Esophagus squamous epithelium (tissue), 5 donors: Measurements from ENCODE around the gene QSER1. TPM values are rescaled to one million over a fixed set of nuclear protein-coding genes. Genes with fewer than 3 reads are reported as not detected.

Source experiments
- DNase-seq: peaks from one replicate; lab custom pipeline; 2025; lab: John Stamatoyannopoulos, UW
- H3K27ac ChIP-seq, 4 donors: fragments of 200-600 bp; sonication (generic); one replicate each; pipeline ENCODE4 v1.5.1; 2016 to 2019; ENCODE audit warnings: mild to moderate bottlenecking in 1 of 4
- H3K27me3 ChIP-seq, 4 donors: fragments of 200-600 bp; sonication (generic); 1 replicate in 3 of 4; 2 replicates in 1 of 4; pipeline versions ENCODE4 v1.5.1 to v1.6.0; 2017 to 2021; ENCODE audit warnings: antibody characterized with exemption in 1 of 4
- H3K36me3 ChIP-seq, 3 donors: fragments of 200-600 bp; sonication (generic); one replicate each; pipeline ENCODE4 v1.5.1; 2016 to 2019
- H3K4me1 ChIP-seq, 3 donors: fragments of 200-600 bp; sonication (generic); one replicate each; pipeline ENCODE4 v1.5.1; 2017 to 2019
- H3K4me3 ChIP-seq, 4 donors: fragments of 200-600 bp; sonication (generic); 1 replicate in 3 of 4; 2 replicates in 1 of 4; pipeline ENCODE4 v1.5.1; 2016 to 2019; ENCODE audit warnings: mild to moderate bottlenecking in 2 of 4, moderate library complexity in 1 of 4
- H3K9me3 ChIP-seq, 3 donors: fragments of 200-600 bp; sonication (generic); one replicate each; pipeline ENCODE4 v1.5.1; 2016 to 2019
- CTCF ChIP-seq, 6 experiments: fragments of 450-650 bp in 4 of 6; fragments of 200-600 bp in 2 of 6; sonication (generic) in 2 of 6; IDR thresholded peaks; one replicate each; pipeline ENCODE4 v1.5.1; 2016 to 2019; ENCODE audit warnings: antibody characterized with exemption in 6 of 6, mild to moderate bottlenecking in 4 of 6, moderate library complexity in 4 of 6
- POLR2A ChIP-seq, 4 donors: fragments of 450-650 bp; IDR thresholded peaks; one replicate each; pipeline ENCODE4 v1.6.1; 2017; ENCODE audit warnings: antibody characterized with exemption in 4 of 4, mild to moderate bottlenecking in 4 of 4, moderate library complexity in 3 of 4
- WGBS, 2 donors: methylation state at CpG; one replicate each; pipeline ENCODE4 v1.1.5; 2018; 5-methylcytosine and 5-hydroxymethylcytosine counted together
- intact Hi-C: fragments of 100-400 bp; cut with DNase I; formaldehyde crosslinking; loops from one replicate; pipeline ENCODE4 v1.15.0; 2022
- total RNA-seq, 4 donors: library from RNA; depleted of rRNA; stranded (reverse); fragments of >200 nt; gene quantifications; one replicate each; pipeline ENCODE4 v1.1.0, GENCODE V29; 2016
- donor health status: DM: yes; HTN: yes; CAD: no.

QSER1 gene
- total RNA-seq, 4 donors from 2014 or later, result 26.7 to 43.5 (median 33.3) TPM

GRCh38 chr11:32987851-32988250 is 95.2 kb downstream of the QSER1 start:
- Histone ChIP-seq H3K4me1 (no peaks in the 10 kb centered on the region), H3K27ac (no peak overlapping the region), H3K27me3 (no peaks in the 10 kb centered on the region), H3K9me3 (peaks cover 0 to 4% (median 0%) of the 10 kb centered on the region in 3 donors), H3K36me3 (no peaks in the 10 kb centered on the region), H3K4me3 (no peak overlapping the region)
- intact Hi-C loops, result no loop called here
- no peak for TF ChIP-seq POLR2A (IDR thresholded peaks at IDR 0.05)
- TF ChIP-seq CTCF (IDR thresholded peaks at IDR 0.05), result no peak
- no peak for DNase-seq
- 68 to 85% methylated on average over 6 of the region's 8 CpGs for WGBS, 2 donors

DNA sequence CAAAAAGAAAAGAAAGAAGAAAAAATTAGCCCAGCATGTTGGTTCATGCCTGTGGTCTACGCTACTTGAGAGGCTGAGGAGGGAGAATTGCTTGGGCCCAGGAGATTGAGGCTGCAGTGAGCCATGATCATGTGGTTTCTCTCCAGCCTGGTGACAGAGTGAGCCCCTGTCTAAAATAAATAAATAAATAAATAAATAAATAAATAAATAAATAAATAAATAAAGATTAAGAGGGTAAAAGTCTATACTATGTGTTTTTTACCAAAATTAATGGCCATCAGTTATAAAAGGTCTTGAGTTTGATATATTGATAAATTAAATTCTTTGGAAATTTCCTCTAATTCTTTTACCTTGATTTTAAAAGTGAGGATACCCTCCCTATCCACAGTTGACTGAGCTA is 97.9 kb downstream of the QSER1 start:
- Histone ChIP-seq H3K9me3 (peaks cover 0 to 4% (median 0%) of the 10 kb centered on the region in 3 donors), H3K4me3 (no peak overlapping the region), H3K36me3 (no peaks in the 10 kb centered on the region), H3K27ac (no peak overlapping the region), H3K4me1 (no peaks in the 10 kb centered on the region), H3K27me3 (no peaks in the 10 kb centered on the region)
- TF ChIP-seq CTCF (IDR thresholded peaks at IDR 0.05) (no peak), POLR2A (IDR thresholded peaks at IDR 0.05) (no peak)
- DNase-seq, result no peak
- intact Hi-C loops, result no loop called here
- WGBS, 2 donors, result 0 to 73% methylated on average over 1 of the region's 1 CpG

GRCh38 chr11:32991427-32991826 is 98.8 kb downstream of the QSER1 start:
- Histone ChIP-seq H3K27ac (no peak overlapping the region), H3K9me3 (peaks cover 0 to 4% (median 0%) of the 10 kb centered on the region in 3 donors), H3K4me3 (no peak overlapping the region), H3K36me3 (no peaks in the 10 kb centered on the region), H3K27me3 (no peaks in the 10 kb centered on the region), H3K4me1 (no peaks in the 10 kb centered on the region)
- TF ChIP-seq CTCF (IDR thresholded peaks at IDR 0.05) (no peak), POLR2A (IDR thresholded peaks at IDR 0.05) (no peak)
- intact Hi-C loops, result no loop called here
- 83 to 91% methylated on average over 3 of the region's 3 CpGs for WGBS, 2 donors
- DNase-seq, result no peak

- Histone ChIP-seq H3K4me3 (no peak overlapping the region), H3K36me3 (no peaks in the 10 kb centered on the region), H3K27ac (no peak overlapping the region), H3K27me3 (no peaks in the 10 kb centered on the region), H3K9me3 (peaks cover 0 to 4% (median 0%) of the 10 kb centered on the region in 3 donors), H3K4me1 (no peaks in the 10 kb centered on the region)
- DNase-seq, result no peak
- intact Hi-C loops, result no loop called here
- TF ChIP-seq POLR2A (IDR thresholded peaks at IDR 0.05) (no peak), CTCF (IDR thresholded peaks at IDR 0.05) (no peak)
These were observed 99.3 kb downstream of the QSER1 start for GRCh38 chr11:32991898-32992297.

- no peak for DNase-seq
- Histone ChIP-seq H3K27ac (no peak overlapping the region), H3K27me3 (no peaks in the 10 kb centered on the region), H3K9me3 (no peaks in the 10 kb centered on the region), H3K36me3 (no peaks in the 10 kb centered on the region), H3K4me1 (peaks cover 0 to 3% (median 0%) of the 10 kb centered on the region in 3 donors), H3K4me3 (no peak overlapping the region)
- TF ChIP-seq POLR2A (IDR thresholded peaks at IDR 0.05), result no peak
- TF ChIP-seq CTCF (IDR thresholded peaks at IDR 0.05), result no peak
- intact Hi-C loops, result no loop called here
These were observed 107.6 kb downstream of the QSER1 start for GRCh38 chr11:33000181-33000580.
